HUES64 (cell line): ENCODE measurements around the gene ACSL6.

Experiments used
- H3K27ac ChIP-seq: 2 replicates; pipeline ENCODE4 v1.7.0; 2013; ENCODE audit warnings: low read depth, low read length, inconsistent platforms
- H3K27me3 ChIP-seq: 2 replicates; pipeline ENCODE4 v1.6.1; 2013; ENCODE audit warnings: mild to moderate bottlenecking, low read length; ENCODE audit not compliant: insufficient read depth
- H3K36me3 ChIP-seq: 2 replicates; pipeline ENCODE4 v1.6.1; 2013; ENCODE audit warnings: mild to moderate bottlenecking, low read length; ENCODE audit not compliant: insufficient read depth
- H3K4me1 ChIP-seq: 2 replicates; pipeline ENCODE4 v1.6.1; 2013; ENCODE audit warnings: mild to moderate bottlenecking, low read length, moderate library complexity; ENCODE audit not compliant: insufficient read depth
- H3K4me3 ChIP-seq: 2 replicates; pipeline ENCODE4 v1.5.1; 2013; ENCODE audit warnings: mild to moderate bottlenecking, low read length, moderate library complexity
- H3K9ac ChIP-seq: 2 replicates; pipeline ENCODE4 v1.6.1; 2013; ENCODE audit warnings: mild to moderate bottlenecking, low read depth, low read length
- H3K9me3 ChIP-seq: 2 replicates; pipeline ENCODE4 v1.6.1; 2013; ENCODE audit warnings: low read depth, low read length; ENCODE audit not compliant: insufficient read depth
- WGBS: fragments of 150-250, 120-280 bp; methylation state at CpG from one replicate; pipeline ENCODE4 v1.1.7; 2013; ENCODE audit warnings: missing lambda C conversion rate; 5-methylcytosine and 5-hydroxymethylcytosine counted together

The ACSL6 gene

GRCh38 chr5:132037353-132037752 is 25.9 kb upstream of the ACSL6 start:
- no peak overlapping the region for H3K4me3 ChIP-seq
- H3K9me3 ChIP-seq: no peaks in the 10 kb centered on the region
- peaks cover 2% of the 10 kb centered on the region; the same call in 1 of the 2 replicates for H3K27me3 ChIP-seq
- H3K27ac ChIP-seq: no peak overlapping the region
- no peaks in the 10 kb centered on the region for H3K36me3 ChIP-seq
- 94% methylated on average over 2 of the region's 2 CpGs for WGBS
- H3K4me1 ChIP-seq: no peaks in the 10 kb centered on the region
- no peak overlapping the region for H3K9ac ChIP-seq

GRCh38 chr5:132033122-132033521 is 21.7 kb upstream of the ACSL6 start:
- Histone ChIP-seq H3K27me3 (peaks cover 2% of the 10 kb centered on the region; the same call in 1 of the 2 replicates), H3K27ac (no peak overlapping the region), H3K4me1 (no peaks in the 10 kb centered on the region), H3K4me3 (no peak overlapping the region), H3K9ac (no peak overlapping the region), H3K36me3 (no peaks in the 10 kb centered on the region), H3K9me3 (no peaks in the 10 kb centered on the region)
- 94% methylated on average over 2 of the region's 4 CpGs for WGBS

- Histone ChIP-seq H3K9me3 (no peaks in the 10 kb centered on the region), H3K4me1 (no peaks in the 10 kb centered on the region), H3K27ac (no peak overlapping the region), H3K4me3 (no peak overlapping the region), H3K9ac (no peak overlapping the region), H3K27me3 (peaks cover 2% of the 10 kb centered on the region; the same call in 1 of the 2 replicates), H3K36me3 (no peaks in the 10 kb centered on the region)
Observed at GRCh38 chr5:132032196-132032595, 20.7 kb upstream of the ACSL6 start.

- 94% methylated on average over 2 of the region's 2 CpGs for WGBS
- H3K36me3 ChIP-seq: no peaks in the 10 kb centered on the region
Observed at GRCh38 chr5:132030610-132031009, 19.2 kb upstream of the ACSL6 start.

GRCh38 chr5:132029609-132030330 is 18.3 kb upstream of the ACSL6 start:
- no peaks in the 10 kb centered on the region for H3K27me3 ChIP-seq
- H3K9ac ChIP-seq: no peak overlapping the region
- WGBS: 88% methylated on average over 4 of the region's 4 CpGs

More at GRCh38 chr5:132030610-132031009, 19.2 kb upstream of the ACSL6 start:
- H3K9me3 ChIP-seq: no peaks in the 10 kb centered on the region
- no peaks in the 10 kb centered on the region for H3K4me1 ChIP-seq
- H3K9ac ChIP-seq: no peak overlapping the region
- H3K27me3 ChIP-seq: no peaks in the 10 kb centered on the region
- no peak overlapping the region for H3K27ac ChIP-seq
- no peak overlapping the region for H3K4me3 ChIP-seq

GRCh38 chr5:132027027-132027426 is 15.6 kb upstream of the ACSL6 start:
- no peaks in the 10 kb centered on the region for H3K4me1 ChIP-seq
- H3K9me3 ChIP-seq: no peaks in the 10 kb centered on the region
- H3K27me3 ChIP-seq: no peaks in the 10 kb centered on the region
- H3K4me3 ChIP-seq: no peak overlapping the region
- no peak overlapping the region for H3K27ac ChIP-seq
- no peaks in the 10 kb centered on the region for H3K36me3 ChIP-seq
- 95% methylated on average over 2 of the region's 2 CpGs for WGBS
- no peak overlapping the region for H3K9ac ChIP-seq

More at GRCh38 chr5:132029609-132030330, 18.3 kb upstream of the ACSL6 start:
- H3K4me3 ChIP-seq: no peak overlapping the region
- no peak overlapping the region for H3K27ac ChIP-seq
- no peaks in the 10 kb centered on the region for H3K9me3 ChIP-seq
- no peaks in the 10 kb centered on the region for H3K36me3 ChIP-seq
- H3K4me1 ChIP-seq: no peaks in the 10 kb centered on the region

- Histone ChIP-seq H3K27me3 (no peaks in the 10 kb centered on the region), H3K9me3 (no peaks in the 10 kb centered on the region), H3K4me1 (no peaks in the 10 kb centered on the region), H3K27ac (no peak overlapping the region), H3K4me3 (no peak overlapping the region), H3K9ac (no peak overlapping the region), H3K36me3 (no peaks in the 10 kb centered on the region)
- WGBS: 91% methylated on average over 5 of the region's 5 CpGs
Observed at GRCh38 chr5:132026516-132027008, 15.1 kb upstream of the ACSL6 start.

- no peak overlapping the region for H3K9ac ChIP-seq
- H3K9me3 ChIP-seq: no peaks in the 10 kb centered on the region
- no peak overlapping the region for H3K4me3 ChIP-seq
- no peaks in the 10 kb centered on the region for H3K4me1 ChIP-seq
- no peak overlapping the region for H3K27ac ChIP-seq
- 87% methylated on average over 7 of the region's 7 CpGs for WGBS
- no peaks in the 10 kb centered on the region for H3K27me3 ChIP-seq
- no peaks in the 10 kb centered on the region for H3K36me3 ChIP-seq
Observed at GRCh38 chr5:132025403-132025971, 14.0 kb upstream of the ACSL6 start.

GRCh38 chr5:132024789-132025402 is 13.4 kb upstream of the ACSL6 start:
- 79% methylated on average over 8 of the region's 8 CpGs for WGBS
- no peaks in the 10 kb centered on the region for H3K4me1 ChIP-seq
- H3K27ac ChIP-seq: no peak overlapping the region
- H3K9ac ChIP-seq: no peak overlapping the region
- H3K9me3 ChIP-seq: no peaks in the 10 kb centered on the region
- H3K27me3 ChIP-seq: no peaks in the 10 kb centered on the region
- H3K4me3 ChIP-seq: no peak overlapping the region
- no peaks in the 10 kb centered on the region for H3K36me3 ChIP-seq

- Histone ChIP-seq H3K9ac (no peak overlapping the region), H3K27ac (no peak overlapping the region), H3K4me3 (no peak overlapping the region), H3K36me3 (no peaks in the 10 kb centered on the region), H3K27me3 (no peaks in the 10 kb centered on the region), H3K4me1 (no peaks in the 10 kb centered on the region), H3K9me3 (no peaks in the 10 kb centered on the region)
- WGBS: 83% methylated on average over 4 of the region's 4 CpGs
Observed at GRCh38 chr5:132024117-132024435, 12.6 kb upstream of the ACSL6 start.

GRCh38 chr5:132023258-132024116 is 12.0 kb upstream of the ACSL6 start:
- WGBS: 84% methylated on average over 5 of the region's 5 CpGs
- H3K27me3 ChIP-seq: no peaks in the 10 kb centered on the region
- no peaks in the 10 kb centered on the region for H3K9me3 ChIP-seq

More at GRCh38 chr5:132023258-132024116, 12.0 kb upstream of the ACSL6 start:
- Histone ChIP-seq H3K27ac (no peak overlapping the region), H3K4me1 (no peaks in the 10 kb centered on the region), H3K4me3 (no peak overlapping the region), H3K36me3 (no peaks in the 10 kb centered on the region), H3K9ac (no peak overlapping the region)
